HG03575 (cell line): ENCODE results near the gene CACNA1H.

ENCODE experiments used
- ATAC-seq: cut with Tn5 transposase; IDR thresholded peaks from one replicate; pipeline ENCODE4 v1.9.1; 2021; ENCODE audit not compliant: unreplicated experiment, insufficient number of reproducible peaks, low FRiP score; ENCODE audit errors: extremely low read depth

The CACNA1H gene

DNA sequence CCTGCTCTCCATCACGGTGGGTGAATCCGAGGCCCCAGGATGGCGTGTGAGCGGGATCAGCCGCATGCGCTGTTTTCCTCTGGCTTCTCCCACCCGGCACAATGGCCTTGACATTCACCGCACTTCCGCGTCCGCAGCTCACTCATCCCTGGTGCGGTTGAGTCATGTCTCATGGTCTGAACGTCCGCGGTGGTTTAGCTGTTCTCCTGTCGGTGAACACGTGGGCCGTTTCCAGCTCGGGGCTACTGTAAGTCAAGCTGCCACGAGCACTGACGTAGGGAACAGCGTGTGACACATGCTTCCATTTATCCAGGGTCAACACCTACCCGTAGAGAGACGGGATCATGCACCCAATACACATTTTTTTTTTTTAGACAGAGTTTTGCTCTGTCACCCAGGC lies 15.3 kb upstream of the CACNA1H start:
- ATAC-seq, result no peak

DNA sequence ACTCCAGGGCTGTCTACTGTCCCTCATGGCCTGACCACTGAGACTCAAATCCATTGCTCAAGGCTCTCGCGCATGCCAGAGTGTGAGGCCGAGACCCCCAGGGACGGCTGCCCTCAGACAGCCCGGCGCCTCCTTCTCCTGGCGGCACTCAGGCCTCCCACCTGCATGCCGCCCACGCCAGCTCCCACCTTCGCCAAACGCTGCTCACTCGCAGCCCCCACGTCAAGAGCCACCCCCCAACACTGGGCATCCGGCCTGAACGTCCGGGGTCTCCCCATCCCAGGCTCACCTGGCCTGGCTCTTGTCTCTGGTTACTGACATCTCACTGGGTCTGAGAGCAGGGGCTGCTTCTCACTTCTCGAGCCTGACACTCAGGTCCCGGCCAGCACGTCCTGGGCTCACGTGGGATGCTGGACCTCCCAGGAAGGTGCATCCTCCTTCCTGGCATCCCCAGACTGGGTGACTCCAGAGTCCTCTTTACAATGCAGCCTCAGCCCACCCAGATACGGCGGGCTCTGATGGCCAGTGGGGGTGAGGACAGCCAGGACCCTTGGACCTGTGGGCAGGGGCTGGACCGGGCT lies 12.2 kb upstream of the CACNA1H start:
- no peak for ATAC-seq

DNA sequence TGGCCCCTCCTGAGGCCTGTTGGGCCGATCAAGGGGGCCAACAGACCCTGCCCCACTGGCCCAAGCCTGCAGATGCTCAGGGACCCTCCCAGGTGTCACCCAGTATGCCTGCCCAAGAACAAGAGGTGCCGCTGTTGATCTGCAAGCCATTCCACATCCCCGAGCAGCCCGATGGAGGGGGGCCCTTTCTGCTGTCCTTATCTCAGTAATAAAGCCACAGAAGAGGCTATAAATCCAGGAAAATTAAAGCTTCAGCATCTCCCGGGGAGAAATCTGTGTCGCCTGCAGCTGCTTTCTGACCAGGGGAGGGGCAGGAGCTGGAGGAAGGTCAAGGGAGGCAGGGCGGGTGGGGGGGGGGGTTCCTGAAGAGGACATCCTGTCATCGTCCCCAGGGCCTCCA lies 11.7 kb upstream of the CACNA1H start:
- no peak for ATAC-seq

DNA sequence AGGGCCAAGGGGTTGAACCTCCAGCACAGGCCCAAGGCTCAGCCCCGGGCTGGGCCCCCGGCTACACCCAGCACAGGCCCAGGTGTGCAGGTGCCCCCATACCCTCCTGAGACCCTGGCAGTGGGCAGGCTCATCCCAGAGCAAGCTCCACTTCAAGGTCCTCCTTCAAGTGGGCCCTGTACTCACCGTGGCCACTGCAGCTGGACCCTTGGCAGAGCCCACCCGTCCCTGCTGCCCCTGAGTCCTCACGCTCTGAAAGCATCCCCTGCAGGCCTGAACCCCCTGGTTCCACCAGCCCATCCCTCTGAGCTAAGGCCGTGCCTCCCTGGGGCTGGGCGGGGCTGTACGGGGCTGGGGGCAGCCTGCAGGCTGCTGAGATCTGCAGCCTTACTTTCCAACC lies 11.2 kb upstream of the CACNA1H start:
- ATAC-seq, result no peak

DNA sequence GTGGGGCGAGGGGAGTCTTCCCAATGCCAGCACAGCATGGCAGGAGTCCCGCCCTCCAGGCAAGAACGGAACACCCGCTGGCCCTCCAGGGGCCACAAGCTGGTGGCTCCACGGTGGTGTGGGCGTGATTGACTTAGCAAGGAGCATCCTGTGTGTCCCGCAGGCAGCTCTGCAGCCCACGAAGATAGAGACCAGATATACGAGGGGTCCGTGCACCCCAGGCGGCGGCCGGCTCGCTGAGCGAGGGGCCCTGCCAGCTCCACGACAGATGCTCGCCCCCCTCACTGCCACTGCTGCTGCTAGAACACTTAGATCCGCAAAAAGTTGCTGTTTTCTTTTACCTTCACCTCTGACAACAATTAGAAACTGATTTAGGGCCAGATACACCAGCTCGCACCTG lies 10.0 kb upstream of the CACNA1H start:
- ATAC-seq, result no peak

DNA sequence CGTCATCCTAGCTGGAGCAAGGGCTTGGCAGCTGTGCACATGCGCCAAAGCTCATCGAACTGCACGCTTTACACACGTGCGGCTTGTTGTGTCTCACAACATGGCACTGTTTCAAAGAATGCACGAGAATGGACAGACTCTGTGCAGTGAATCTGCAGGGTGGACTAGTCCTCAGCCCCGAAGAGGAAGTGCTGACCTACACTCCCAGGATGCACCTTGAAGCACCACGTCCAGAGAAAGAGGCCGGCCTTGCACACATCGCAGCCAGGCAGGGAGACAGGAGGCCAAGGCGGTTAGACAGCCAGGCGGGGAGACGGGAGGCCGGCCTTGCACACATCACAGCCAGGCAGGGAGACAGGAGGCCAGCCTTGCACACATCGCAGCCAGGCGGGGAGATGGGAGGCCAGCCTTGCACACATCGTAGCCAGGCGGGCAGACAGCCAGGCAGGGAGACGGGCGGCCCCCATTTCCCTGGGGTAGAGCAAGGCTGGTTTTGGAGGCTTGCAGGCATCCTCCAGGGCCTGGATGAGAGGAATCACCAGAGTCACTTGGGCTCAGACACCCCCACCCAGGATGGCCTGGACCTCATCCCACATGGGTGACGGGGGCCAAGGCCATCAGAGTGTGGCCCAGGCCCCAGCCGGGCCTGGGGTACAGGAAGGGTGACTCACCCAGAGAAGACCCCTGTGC lies 9.0 kb upstream of the CACNA1H start:
- ATAC-seq, result no peak

- ATAC-seq, result no peak
Observed at GRCh38 chr16:1144476-1145382, 8.2 kb upstream of the CACNA1H start.

- ATAC-seq, result no peak
Observed at GRCh38 chr16:1145383-1146100, 7.4 kb upstream of the CACNA1H start.

DNA sequence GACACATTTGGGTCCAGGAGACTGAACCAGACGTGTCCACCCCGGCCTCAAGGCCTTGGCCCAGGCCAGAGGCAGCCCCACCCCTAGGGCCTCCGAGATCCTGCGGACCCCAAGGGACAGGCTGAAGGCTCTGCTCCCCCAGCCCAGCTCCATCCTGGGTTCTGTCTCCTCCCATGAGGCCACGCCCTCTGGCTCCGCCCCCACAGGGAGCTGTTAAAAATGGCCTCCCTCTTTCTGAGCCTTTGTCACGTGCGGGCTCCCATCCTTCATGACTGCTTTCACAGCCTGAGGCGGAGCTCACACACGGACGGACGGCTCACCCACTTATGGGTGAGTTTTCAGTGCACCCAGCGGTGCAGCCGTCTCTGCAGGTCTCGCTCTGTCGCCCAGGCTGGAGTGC lies 6.5 kb upstream of the CACNA1H start:
- ATAC-seq, result no peak

DNA sequence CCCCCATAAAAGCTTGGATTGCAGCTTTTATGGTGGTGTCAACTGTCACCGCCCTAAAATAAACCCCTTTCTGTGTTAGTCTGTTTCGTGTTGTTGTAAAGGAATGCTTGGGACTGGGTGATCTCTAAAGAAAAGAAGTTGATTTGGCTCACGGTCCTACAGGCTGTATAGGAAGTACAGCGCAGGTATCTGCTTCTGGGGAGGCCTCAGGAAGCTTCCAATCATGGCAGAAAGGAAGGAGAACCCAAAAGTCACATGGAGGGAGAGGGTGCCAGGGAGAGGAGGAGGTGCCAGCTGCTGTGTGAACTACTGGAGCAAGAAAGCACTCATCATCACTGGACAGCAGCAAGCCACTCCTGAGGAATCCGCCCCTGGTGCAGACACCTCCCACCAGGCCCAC lies 5.9 kb upstream of the CACNA1H start:
- no peak for ATAC-seq

DNA sequence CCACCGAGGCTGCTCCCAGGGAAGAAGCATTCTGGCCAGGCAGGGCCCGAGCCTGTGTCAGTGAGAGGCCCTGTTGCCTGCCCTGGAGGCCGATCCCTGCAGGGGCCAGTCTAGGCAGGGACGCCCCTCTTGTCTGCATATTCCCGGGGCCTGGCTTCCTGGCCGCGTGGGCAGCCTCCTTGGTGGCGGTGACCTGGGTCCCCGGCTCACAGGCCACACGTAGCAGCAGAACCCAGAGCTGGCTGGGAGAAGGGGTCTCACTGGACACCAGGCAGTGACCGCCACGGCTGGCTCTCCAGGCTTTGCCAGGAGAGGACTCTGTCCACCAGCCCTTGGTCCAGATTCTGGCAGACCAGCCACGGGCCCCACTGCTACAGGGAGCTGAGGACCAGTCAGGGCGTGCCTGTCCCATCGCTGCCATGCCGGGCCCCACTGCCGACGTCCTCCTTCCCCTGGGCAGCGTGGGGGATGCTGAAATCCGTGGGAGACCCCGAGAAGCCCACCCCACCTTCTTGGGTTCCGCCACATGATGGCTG lies 3.7 kb upstream of the CACNA1H start:
- ATAC-seq, result no peak

DNA sequence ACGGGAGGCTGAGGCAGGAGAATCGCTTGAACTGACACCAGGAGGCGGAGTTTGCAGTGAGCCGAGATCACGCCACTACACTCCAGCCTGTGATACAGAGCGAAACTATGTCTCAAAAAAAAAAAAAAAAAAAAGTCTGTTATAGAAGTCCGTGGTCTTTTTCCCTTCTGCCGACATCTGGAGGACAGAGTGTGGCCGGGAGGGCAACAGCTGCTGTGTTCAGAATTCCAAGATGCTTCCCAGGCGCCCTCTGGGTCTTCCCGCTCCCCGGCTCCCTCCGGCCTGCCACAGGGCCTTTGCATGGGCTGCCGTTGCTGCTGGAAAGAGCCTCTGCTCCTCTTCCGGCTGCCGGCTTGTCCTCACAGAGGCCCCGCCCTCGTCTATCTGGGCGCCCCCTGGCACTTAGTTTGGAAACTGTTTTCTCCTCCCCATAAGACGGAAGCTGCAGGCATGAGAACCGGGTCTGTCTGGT lies 2.4 kb upstream of the CACNA1H start:
- ATAC-seq, result no peak

- ATAC-seq, result no peak
Observed at GRCh38 chr16:1151424-1152122, 1.3 kb upstream of the CACNA1H start.

GRCh38 chr16:1152123-1152638 lies 725 bp upstream of the CACNA1H start:
- no peak for ATAC-seq

- ATAC-seq, result no peak
Observed at GRCh38 chr16:1153480-1154160, 714 bp downstream of the CACNA1H start.

DNA sequence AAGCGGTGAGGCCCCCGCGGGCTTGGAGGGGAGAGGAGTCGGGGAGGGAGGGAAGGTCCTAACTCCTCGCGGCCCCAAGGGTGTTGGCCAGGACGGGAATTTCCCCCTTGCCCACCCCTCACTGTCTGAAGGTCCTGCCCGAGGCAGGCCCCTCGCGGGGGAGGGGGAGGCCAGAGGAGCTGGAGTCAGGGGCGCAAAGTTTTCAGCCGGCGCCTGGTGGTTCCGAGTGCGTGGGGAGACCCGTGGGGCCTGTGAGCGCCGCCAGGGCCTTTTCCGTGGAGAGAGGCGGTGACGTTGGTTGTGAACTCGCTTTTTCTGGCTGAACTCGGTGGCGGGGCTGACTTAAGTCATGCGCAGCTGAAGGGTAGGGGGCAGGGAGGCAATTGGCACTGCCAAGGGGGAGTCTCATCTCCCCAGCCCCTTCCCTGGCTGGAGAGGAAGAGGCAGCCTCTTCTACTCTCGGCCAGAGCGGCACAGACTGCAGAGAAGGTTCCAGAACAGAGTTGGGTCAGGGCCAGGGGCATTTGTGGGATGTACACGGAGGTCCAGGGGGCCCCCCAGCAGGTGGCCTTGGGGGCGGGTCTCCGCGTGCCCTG lies 1.5 kb downstream of the CACNA1H start:
- ATAC-seq, result no peak

GRCh38 chr16:1154887-1155331 lies 2.0 kb downstream of the CACNA1H start:
- ATAC-seq, result no peak
